Mucosa of rectum (tissue), 2 donors: ENCODE data around the gene CLDN9.

Source experiments
- H3K27ac ChIP-seq, 2 donors: one replicate each; pipeline ENCODE4 v1.7.0; 2013; ENCODE audit warnings: inconsistent platforms in 2 of 2, low read depth in 2 of 2, low read length in 2 of 2
- H3K27me3 ChIP-seq, 2 donors: one replicate each; pipeline ENCODE4 v1.7.0; 2013; ENCODE audit warnings: low read length in 2 of 2; ENCODE audit not compliant: control insufficient read depth in 2 of 2, insufficient read depth in 2 of 2
- H3K36me3 ChIP-seq, 2 donors: one replicate each; pipeline ENCODE4 v1.7.0; 2013; ENCODE audit warnings: low read length in 2 of 2; ENCODE audit not compliant: control insufficient read depth in 2 of 2, insufficient read depth in 2 of 2
- H3K4me1 ChIP-seq, 2 donors: one replicate each; pipeline ENCODE4 v1.7.0; 2013; ENCODE audit warnings: low read length in 2 of 2, mild to moderate bottlenecking in 1 of 2; ENCODE audit not compliant: control insufficient read depth in 2 of 2, insufficient read depth in 2 of 2
- H3K4me3 ChIP-seq, 2 donors: one replicate each; pipeline ENCODE4 v1.7.0; 2013; ENCODE audit warnings: low read length in 2 of 2
- H3K9ac ChIP-seq, 2 donors: one replicate each; pipeline ENCODE4 v1.7.0; 2013; ENCODE audit warnings: low read length in 2 of 2, low read depth in 1 of 2, mild to moderate bottlenecking in 1 of 2
- H3K9me3 ChIP-seq, 2 donors: one replicate each; pipeline ENCODE4 v1.7.0; 2013; ENCODE audit warnings: low read length in 2 of 2; ENCODE audit not compliant: control insufficient read depth in 2 of 2
- donor health status: healthy.
- donor health status: Normal muscosa, but diverticular disease.

Gene CLDN9

DNA sequence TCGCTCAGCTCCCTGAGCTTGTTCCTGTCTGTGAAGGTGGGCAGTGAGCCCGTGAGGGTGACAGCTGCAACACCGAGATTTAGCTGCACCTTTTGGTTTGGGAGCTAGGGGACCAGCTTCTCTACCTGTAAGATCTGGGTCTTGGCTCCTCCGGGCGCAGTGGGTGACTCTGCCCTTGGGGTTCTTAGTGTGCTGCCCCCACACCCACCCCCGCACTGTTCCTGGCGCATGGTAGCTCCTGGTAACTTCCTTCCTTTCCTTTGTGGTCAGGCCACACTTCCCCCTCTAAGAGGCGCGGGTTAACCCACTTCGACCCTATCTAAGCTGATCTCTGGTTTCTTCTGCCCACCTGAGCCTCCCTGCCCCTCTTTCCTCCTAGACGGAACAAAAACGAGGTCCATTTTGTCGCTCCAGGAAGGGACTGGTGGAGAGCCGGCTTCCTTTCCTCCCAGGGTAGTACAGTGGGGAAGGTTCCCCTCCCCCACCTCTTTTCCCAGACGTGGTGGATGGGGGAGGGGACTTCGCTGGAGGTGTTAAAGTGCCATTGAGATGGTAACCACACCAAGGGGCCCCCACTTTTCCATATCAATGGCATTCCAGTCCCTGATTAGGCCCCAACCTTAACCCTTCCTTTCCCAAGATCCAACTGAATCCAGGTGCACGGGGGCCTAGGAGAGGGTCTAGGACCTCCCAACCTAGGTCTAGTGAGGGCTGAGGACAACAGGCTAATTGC is 4.6 kb upstream of the CLDN9 start:
- H3K4me1 ChIP-seq, result peaks cover 33 to 42% of the 10 kb centered on the region in 2 donors
- no peaks in the 10 kb centered on the region for H3K9me3 ChIP-seq
- no peaks in the 10 kb centered on the region for H3K36me3 ChIP-seq
- peak overlapping the region; percentile 90 to 91 for H3K27ac ChIP-seq
- peaks cover 0 to 13% of the 10 kb centered on the region in 2 donors for H3K27me3 ChIP-seq
- H3K9ac ChIP-seq, result peak overlapping the region; percentile 10 to 60
- peak overlapping the region; percentile 1 to 60 for H3K4me3 ChIP-seq

DNA sequence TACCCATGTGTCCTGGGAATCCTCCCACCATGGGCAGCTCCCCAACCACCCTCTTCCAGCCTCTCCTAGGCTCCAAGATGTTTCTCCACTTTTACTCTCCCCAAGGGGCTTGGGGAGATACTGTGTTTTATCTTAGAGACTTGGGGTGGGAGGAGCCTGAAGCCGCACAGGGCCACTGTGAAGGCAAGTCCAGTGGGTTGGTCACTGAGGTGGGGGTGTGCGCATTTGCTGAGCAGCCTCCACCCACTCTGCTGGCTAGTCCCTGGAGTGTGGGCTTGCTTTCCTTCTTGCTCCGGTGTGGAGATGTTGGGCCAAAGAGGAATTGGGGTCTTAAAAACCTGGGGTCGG is 4.1 kb upstream of the CLDN9 start:
- Histone ChIP-seq H3K9me3 (no peaks in the 10 kb centered on the region), H3K4me3 (no peak overlapping the region), H3K36me3 (no peaks in the 10 kb centered on the region), H3K27ac (peak overlapping the region in 1 of 2 donors; percentile 91), H3K27me3 (peaks cover 0 to 13% of the 10 kb centered on the region in 2 donors), H3K9ac (peak overlapping the region in 1 of 2 donors; percentile 60), H3K4me1 (peaks cover 33 to 43% of the 10 kb centered on the region in 2 donors)

DNA sequence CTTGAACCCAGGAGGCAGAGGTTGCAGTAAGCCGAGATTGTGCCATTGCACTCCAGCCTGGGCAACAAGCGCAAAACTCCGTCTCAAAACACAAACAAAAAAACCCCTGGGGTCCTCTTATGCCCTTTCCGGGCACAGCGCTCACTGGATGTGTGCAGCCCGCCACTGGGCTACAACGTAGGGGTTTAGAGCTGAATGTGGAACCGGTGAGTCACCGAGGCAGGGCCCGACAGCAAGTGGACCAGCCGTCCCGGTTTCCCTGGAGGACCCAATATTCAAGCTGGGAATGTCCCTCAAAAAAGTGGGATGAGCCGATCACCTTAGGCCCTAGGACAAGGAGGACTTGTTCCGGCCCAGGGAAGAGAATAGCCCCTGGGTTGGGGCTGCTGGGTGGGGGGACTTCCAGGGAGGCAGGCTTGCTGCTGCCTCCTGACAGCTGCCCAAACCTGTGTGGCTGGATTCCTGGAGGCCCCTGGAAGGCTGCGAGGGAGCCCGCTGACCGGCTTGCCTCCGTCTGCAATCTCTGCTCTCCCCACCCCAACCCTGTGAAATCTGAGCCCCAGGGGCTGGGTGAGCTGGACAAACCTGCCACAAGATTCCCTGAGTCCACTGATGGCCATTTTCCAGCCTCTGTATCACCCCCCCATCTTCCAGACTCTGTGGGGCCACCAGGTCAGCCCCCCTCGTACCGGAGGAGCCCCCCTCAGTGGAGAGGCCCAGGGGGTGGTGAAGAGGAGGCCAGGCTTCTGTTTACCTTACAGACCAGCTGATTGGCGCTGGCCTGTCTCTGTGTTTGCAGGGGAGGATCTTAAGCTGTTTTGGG is 2.9 kb upstream of the CLDN9 start:
- Histone ChIP-seq H3K9ac (no peak overlapping the region), H3K4me3 (no peak overlapping the region), H3K27me3 (peaks cover 0 to 13% of the 10 kb centered on the region in 2 donors), H3K36me3 (no peaks in the 10 kb centered on the region), H3K4me1 (peaks cover 32 to 42% of the 10 kb centered on the region in 2 donors), H3K27ac (peak overlapping the region in 1 of 2 donors; percentile 15), H3K9me3 (no peaks in the 10 kb centered on the region)

DNA sequence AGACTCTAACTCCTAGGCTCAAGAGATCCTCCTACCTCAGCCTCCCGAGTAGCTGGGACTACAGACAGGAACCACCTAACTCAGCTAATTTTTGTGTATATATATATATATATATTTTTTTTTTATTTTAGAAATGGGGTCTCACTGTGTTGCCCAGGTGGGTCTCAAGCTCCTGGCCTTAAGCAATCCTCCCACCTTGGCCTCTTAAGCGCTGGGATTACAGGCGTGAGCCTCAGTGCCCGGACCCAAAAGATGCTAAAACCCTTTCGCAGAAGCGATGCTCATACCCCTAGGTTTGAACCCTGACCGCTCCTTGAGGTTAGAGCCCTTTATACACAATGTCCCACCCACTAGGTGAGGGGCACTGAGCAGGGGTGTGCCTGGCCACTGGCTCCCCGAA is 2.2 kb upstream of the CLDN9 start:
- Histone ChIP-seq H3K36me3 (no peaks in the 10 kb centered on the region), H3K4me3 (no peak overlapping the region), H3K27ac (no peak overlapping the region), H3K27me3 (peaks cover 0 to 13% of the 10 kb centered on the region in 2 donors), H3K9ac (no peak overlapping the region), H3K4me1 (peaks cover 30 to 40% of the 10 kb centered on the region in 2 donors), H3K9me3 (no peaks in the 10 kb centered on the region)

DNA sequence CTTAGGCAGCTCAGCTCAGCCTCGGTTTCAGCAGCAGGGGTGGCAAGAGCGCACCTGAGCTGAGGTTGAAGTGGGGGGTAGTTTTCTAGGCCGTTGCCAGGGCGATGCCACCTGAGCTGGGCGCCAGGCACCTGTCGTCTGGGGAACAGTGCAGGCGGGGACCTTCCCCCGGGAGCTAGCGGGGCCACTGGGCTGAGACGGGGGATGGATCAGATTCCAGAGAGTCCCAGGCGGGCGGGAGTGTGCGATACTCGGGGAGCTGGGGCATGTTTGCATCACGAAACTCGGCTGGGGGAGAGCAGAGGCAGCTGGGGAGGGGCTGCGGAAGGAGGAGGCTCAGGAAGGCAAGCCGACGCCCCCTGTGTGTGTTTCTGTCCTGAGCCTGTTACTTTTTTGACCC is 477 bp upstream of the CLDN9 start:
- H3K36me3 ChIP-seq, result no peaks in the 10 kb centered on the region
- H3K9ac ChIP-seq, result no peak overlapping the region
- no peak overlapping the region for H3K27ac ChIP-seq
- H3K9me3 ChIP-seq, result no peaks in the 10 kb centered on the region
- H3K27me3 ChIP-seq, result peaks cover 0 to 11% of the 10 kb centered on the region in 2 donors
- peaks cover 20 to 25% of the 10 kb centered on the region in 2 donors for H3K4me1 ChIP-seq
- H3K4me3 ChIP-seq, result peak overlapping the region; percentile 13 to 35

DNA sequence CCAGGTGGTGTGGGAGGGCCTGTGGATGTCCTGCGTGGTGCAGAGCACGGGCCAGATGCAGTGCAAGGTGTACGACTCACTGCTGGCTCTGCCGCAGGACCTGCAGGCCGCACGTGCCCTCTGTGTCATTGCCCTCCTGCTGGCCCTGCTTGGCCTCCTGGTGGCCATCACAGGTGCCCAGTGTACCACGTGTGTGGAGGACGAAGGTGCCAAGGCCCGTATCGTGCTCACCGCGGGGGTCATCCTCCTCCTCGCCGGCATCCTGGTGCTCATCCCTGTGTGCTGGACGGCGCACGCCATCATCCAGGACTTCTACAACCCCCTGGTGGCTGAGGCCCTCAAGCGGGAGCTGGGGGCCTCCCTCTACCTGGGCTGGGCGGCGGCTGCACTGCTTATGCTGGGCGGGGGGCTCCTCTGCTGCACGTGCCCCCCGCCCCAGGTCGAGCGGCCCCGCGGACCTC is 798 bp downstream of the CLDN9 start:
- H3K4me1 ChIP-seq, result peaks cover 14 to 17% of the 10 kb centered on the region in 2 donors
- peaks cover 4 to 7% of the 10 kb centered on the region in 2 donors for H3K27me3 ChIP-seq
- H3K9me3 ChIP-seq, result no peaks in the 10 kb centered on the region
- no peak overlapping the region for H3K27ac ChIP-seq
- H3K9ac ChIP-seq, result no peak overlapping the region
- H3K36me3 ChIP-seq, result no peaks in the 10 kb centered on the region
- H3K4me3 ChIP-seq, result no peak overlapping the region

DNA sequence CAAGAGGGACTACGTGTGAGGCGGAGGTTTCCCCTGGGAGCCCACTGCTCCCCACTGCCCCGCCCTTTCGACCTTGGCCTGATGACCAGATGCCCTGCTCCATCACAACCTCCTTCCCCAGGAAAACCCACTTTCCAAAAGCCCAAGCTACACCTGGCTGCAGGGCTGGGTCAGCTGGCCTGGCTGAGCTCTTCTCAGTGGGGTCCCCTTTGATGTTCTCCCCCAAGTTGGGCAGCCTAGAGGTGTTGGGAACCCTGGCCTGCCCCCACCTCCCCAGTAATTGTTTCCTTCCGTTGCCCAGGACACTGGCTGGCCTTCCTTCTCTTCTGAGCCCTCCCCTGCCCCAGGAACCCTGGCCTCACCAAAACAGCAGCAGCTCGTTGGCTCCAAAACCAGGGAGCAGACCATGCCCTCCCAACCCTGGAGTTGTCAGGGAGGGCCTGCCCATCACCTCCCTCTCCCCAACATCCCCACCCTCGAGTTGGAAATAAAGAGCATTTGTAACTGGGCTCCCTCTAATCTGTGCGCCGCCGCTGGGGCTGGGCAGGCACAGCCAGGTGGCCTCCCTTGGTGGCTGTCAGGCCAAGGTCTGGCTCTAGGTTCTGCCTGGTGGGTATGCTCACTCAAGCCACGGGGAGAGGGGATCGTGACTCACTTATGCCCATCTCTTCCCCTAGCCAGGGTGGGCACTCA is 1.4 kb downstream of the CLDN9 start:
- Histone ChIP-seq H3K27me3 (peaks cover 5 to 7% of the 10 kb centered on the region in 2 donors), H3K27ac (no peak overlapping the region), H3K4me1 (peaks cover 11 to 13% of the 10 kb centered on the region in 2 donors), H3K9ac (no peak overlapping the region), H3K4me3 (no peak overlapping the region), H3K36me3 (no peaks in the 10 kb centered on the region), H3K9me3 (no peaks in the 10 kb centered on the region)

DNA sequence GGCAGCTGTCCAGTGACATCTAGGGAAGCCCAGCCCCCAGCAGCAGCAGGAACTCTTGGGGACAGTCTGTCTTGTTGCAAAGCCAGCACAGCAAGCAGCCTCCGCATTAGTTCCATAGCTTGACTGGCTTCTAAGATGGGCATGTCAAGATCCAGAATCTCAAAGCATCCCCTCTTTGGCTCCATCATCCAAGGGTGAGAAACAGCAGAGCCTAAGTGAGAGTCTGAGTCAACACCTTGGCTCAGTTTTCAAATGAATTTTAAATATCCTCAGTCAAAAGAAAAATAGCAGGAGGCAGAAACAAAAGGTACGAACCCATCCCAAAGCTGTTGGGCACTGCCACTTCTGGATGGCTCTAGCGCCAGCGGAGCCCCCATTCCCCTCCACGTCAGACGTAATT is 2.2 kb downstream of the CLDN9 start:
- no peaks in the 10 kb centered on the region for H3K36me3 ChIP-seq
- H3K4me3 ChIP-seq, result no peak overlapping the region
- H3K9ac ChIP-seq, result no peak overlapping the region
- peaks cover 5 to 7% of the 10 kb centered on the region in 2 donors for H3K27me3 ChIP-seq
- peaks cover 14 to 15% of the 10 kb centered on the region in 2 donors for H3K4me1 ChIP-seq
- H3K9me3 ChIP-seq, result no peaks in the 10 kb centered on the region
- no peak overlapping the region for H3K27ac ChIP-seq

DNA sequence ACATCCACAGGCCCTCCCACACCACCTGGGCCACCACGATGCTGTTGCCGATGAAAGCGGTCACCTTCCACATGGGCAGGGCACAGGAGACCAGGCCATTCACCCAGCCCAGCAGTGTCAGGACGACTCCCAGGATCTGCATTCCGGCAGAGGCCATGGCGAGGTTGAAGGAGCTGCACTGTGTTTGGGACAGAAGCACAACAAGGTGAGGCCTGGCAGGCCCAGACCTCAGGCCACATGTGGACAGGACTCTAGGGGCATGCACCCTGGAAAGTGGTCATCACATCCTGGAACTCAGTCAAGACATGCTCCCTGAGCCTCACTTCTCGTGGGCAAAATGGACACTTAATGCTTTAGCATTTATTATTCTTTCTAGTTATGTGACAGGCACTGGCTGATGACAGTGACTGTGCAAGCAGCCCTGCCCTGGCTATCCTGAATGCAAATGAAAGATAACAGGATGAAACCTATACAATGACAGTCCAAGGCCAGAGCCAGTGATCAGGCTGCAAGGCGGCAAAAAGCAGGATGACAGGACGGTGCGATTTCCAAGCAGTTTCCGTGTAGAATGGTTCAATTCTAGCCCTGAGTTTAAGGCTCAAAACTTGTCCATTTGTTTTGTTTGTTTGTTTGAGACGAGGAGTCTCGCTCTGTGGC is 3.3 kb downstream of the CLDN9 start:
- Histone ChIP-seq H3K36me3 (no peaks in the 10 kb centered on the region), H3K9ac (no peak overlapping the region), H3K9me3 (no peaks in the 10 kb centered on the region), H3K4me1 (peaks cover 18 to 19% of the 10 kb centered on the region in 2 donors), H3K4me3 (no peak overlapping the region), H3K27ac (no peak overlapping the region), H3K27me3 (peaks cover 5% of the 10 kb centered on the region in 2 donors)
